Erythroblast (primary cell): ENCODE results near the gene HDAC4.

Experiments used
- GATA1 ChIP-seq: IDR thresholded peaks from 2 replicates; pipeline ENCODE4 v1.6.1; 2011; ENCODE audit warnings: low read depth, mild to moderate bottlenecking, control low read depth, low read length, moderate library complexity
- POLR2A ChIP-seq: IDR thresholded peaks from 2 replicates; pipeline ENCODE4 v1.6.1; 2011; ENCODE audit warnings: mild to moderate bottlenecking, low read length

DNA sequence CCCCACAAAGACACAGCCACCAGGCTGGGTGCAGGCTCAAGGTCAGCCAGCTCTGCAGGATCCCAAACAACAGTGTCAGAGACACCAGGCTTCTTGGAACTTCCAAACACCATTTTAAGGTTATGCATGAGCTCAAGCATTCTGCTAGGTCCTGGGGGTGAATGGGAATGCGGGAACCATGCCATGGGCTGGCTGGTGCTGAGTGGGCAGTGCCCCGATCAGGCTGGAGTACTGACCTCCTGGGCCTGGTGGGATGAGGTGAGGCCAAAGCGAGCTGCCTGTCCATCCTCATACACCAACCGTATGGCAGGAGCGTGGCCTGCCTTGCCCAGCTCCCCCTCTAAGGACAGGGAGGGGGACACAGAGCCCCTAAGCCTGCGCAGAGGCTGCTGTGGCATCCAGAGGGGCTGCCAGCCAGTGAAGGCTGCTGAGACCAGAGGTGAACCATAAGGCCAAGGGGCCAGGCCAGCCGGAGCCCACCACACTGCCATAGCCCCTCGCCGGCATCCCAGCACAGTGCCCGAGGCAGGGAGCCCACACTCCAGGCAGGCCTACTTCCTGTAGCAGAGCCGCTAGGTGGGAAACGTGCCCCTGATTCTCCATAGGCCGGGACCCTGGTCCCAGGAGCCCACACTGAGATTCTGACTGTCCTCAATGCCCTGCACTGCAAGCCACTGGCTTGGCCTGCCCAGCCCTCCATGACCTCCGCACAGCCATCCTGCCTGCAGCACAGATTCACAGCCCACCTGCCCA is 135.0 kb downstream of the HDAC4 start:
- TF ChIP-seq POLR2A (no peak), GATA1 (no peak)
